HG03439 (cell line): ENCODE measurements around the gene F2R.
"Not testable (repeated sequence)": the region's sequence is repeated elsewhere in the genome, so short reads cannot be mapped to it uniquely, and the experiment has no call there.

Experiments
- ATAC-seq: cut with Tn5 transposase; IDR thresholded peaks from one replicate; pipeline ENCODE4 v1.9.1; 2021; ENCODE audit warnings: mild to moderate bottlenecking, moderate library complexity; ENCODE audit not compliant: unreplicated experiment

The F2R gene

GRCh38 chr5:76717222-76718083, 1.5 kb downstream of the F2R start:
- no peak for ATAC-seq

GRCh38 chr5:76718381-76718832, 2.5 kb downstream of the F2R start:
- no peak for ATAC-seq

- no peak for ATAC-seq
Measured at GRCh38 chr5:76718880-76719279, 3.0 kb downstream of the F2R start.

GRCh38 chr5:76720988-76721569, 5.2 kb downstream of the F2R start:
- ATAC-seq, result peak; percentile 77

- no peak for ATAC-seq
Measured at GRCh38 chr5:76723266-76723665, 7.3 kb downstream of the F2R start.

DNA sequence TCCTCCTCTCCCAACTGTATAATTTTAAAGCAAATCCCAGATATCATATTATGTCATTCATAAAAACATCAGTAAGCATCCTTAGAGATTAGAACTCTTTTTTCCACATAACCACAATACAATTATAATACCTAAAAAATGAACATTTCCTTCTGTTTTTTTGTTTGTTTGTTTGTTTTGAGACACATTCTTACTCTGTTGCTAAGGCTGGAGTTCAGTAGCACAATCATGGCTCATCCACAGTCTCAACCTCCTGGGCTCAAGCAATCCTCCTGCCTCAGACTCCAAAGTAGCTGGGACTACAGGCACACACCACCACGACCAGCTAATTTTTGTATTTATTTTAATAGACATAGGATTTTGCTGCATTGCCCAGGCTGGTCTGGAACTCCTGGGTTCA, 8.0 kb downstream of the F2R start:
- no peak for ATAC-seq

GRCh38 chr5:76724871-76725270, 8.9 kb downstream of the F2R start:
- no peak for ATAC-seq

DNA sequence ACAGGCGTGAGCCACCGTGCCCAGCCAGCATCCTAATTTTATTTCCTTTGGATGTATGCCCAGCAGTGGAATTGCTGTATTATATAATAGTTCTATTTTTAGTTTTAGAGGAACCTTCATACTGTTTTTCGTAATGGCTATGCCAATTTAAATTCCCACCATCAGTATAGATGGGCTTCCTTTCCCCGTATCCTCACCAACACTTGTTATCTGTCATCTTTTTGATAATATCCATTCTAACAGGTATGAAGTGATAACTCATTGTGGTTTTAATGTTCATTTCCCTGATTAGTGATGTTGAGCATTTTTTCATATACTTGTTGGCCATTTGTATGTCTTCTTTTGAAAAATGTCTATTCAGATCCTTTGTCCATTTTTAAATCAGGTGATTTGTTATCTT, 13.0 kb downstream of the F2R start:
- ATAC-seq, result no peak

GRCh38 chr5:76729373-76730290, 13.7 kb downstream of the F2R start:
- no peak for ATAC-seq

- ATAC-seq, result no peak
Measured at GRCh38 chr5:76732405-76733048, 16.6 kb downstream of the F2R start.

GRCh38 chr5:76733049-76733417, 17.1 kb downstream of the F2R start:
- ATAC-seq, result peak; percentile 90

DNA sequence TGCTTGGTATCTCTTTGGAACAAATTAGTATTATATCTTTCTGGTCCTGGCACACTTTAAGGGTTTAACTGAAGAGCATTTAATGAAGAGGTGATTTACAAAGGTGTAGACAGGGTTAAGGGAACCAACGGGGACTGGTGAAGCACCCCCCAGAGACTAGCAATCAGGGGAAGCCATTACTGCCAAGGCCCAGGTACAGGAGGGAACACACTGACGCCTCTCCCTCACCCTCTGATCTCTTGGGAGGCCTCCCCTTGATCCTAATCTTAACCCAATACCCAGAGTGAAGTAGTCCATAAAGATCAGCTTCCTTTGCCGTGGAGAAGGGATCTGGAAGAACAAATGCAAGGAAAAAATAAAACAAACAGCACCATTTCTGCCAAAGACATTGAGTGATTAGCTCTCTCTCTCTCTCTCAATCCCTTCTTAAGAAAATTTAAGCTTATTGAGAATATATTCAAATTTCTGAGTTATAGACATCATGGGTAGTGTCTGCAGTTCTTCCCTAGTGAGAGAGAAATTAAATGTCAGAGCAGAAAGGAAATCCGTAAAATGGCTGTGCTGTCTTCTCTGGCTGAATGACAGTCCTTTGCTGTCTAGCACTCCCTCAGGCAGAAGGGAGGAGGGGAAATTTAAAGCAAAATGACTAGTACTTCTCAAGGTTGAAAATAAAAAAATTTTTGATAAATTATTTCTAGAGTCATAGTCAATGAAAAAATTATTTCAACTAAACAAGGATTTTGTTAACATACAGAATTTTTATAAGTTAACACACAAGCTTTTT, 20.0 kb downstream of the F2R start:
- no peak for ATAC-seq

GRCh38 chr5:76736679-76737556, 21.0 kb downstream of the F2R start:
- ATAC-seq, result peak; percentile 26

DNA sequence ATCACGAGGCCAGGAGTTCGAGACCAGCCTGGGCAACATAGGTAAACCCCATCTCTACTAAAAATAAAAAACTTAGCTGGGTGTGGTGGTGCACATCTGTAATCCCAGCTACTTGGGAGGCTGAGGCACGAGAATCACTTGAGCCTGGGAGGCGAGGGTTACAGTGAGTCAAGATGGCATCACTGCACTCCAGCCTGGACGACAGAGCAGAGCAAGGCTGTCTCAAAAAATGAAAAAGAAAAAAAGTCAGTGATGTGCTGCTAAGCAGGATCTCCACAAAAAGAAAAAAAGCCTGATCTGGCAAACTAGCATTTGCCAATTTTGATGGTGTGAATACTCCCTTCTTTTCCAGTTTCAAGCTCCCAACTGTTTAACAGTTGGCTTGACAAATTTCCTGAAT, 21.9 kb downstream of the F2R start:
- ATAC-seq, result no peak

- ATAC-seq, result not testable (repeated sequence)
Measured at GRCh38 chr5:76741506-76741905, 25.6 kb downstream of the F2R start.

DNA sequence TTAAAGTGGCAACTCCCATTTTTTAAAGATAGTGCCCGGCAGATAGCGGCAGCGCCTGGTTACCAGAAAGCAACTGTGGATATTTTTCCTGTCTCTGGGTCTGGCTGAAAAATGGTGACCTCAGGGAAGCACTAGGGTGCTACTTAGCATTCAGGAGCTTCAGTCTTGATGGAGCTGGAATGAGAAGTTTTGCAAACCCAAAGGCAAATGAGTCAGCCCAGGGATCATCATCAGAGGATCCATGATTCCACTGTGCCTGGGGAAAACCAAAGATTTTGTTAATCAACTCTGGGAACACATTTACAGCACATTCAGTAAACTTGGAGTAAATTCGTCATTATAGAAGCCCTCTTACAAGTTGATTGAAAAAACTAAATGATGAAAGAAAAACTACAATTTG, 26.7 kb downstream of the F2R start:
- no peak for ATAC-seq

GRCh38 chr5:76744632-76745031, 28.7 kb downstream of the F2R start:
- no peak for ATAC-seq

GRCh38 chr5:76745670-76746069, 29.7 kb downstream of the F2R start:
- no peak for ATAC-seq

GRCh38 chr5:76746677-76747076, 30.8 kb downstream of the F2R start:
- no peak for ATAC-seq
